Measurements from ENCODE around the gene NAALADL2.

Gene NAALADL2

GRCh38 chr3:175535351-175535750 is 676.2 kb downstream of the NAALADL2 start:
- H3K4me3 ChIP-seq (replicated peaks; ENCODE audit: low read depth, low read length): no peak overlapping the region
- DNase-seq (ENCODE audit: low read depth): no peak
- no peak for TF ChIP-seq CTCF (IDR thresholded peaks at IDR 0.05; ENCODE audit: low read length, missing control alignments)

DNA sequence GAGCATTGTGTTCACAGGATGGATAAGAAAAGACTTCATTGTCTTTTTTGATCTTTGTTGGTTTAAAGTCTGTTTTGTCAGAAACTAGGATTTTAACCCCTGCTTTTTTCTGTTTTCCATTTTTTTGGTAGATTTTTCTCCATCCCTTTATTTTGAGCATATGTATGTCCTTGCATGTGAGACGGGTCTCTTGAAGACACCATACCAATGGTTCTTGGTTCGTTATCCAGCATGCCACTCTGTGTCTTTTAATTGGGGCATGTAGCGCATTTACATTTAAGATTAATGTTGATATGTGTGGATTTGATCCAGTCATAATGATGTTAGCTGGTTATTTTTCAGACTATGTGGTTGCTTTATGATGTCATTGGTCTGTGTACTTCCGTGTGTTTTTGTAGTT is 687.0 kb downstream of the NAALADL2 start:
- H3K4me3 ChIP-seq (replicated peaks; ENCODE audit: low read depth, low read length): no peak overlapping the region
- TF ChIP-seq CTCF (IDR thresholded peaks at IDR 0.05; ENCODE audit: low read length, missing control alignments): no peak
- no peak for DNase-seq (ENCODE audit: low read depth)

DNA sequence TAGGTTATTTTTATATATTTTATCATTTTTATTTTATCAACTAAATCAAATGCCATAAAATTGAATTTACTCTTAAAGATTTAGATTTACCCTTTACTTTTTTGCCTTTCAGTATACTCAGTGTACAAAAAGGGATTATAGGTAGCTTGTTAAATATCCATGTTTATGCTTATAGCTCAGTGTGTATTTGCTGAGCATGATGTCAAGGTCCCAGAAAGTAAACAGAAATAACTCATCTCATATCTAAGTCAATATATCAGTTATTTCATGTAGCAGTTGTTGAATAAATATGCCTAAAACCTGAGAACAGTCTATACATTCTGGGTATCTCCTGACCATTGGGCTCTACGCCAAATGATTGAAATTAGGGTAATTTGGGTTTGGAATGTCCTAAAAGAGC is 693.8 kb downstream of the NAALADL2 start:
- no peak overlapping the region for H3K4me3 ChIP-seq (replicated peaks; ENCODE audit: low read depth, low read length)
- no peak for TF ChIP-seq CTCF (IDR thresholded peaks at IDR 0.05; ENCODE audit: low read length, missing control alignments)
- no peak for DNase-seq (ENCODE audit: low read depth)

DNA sequence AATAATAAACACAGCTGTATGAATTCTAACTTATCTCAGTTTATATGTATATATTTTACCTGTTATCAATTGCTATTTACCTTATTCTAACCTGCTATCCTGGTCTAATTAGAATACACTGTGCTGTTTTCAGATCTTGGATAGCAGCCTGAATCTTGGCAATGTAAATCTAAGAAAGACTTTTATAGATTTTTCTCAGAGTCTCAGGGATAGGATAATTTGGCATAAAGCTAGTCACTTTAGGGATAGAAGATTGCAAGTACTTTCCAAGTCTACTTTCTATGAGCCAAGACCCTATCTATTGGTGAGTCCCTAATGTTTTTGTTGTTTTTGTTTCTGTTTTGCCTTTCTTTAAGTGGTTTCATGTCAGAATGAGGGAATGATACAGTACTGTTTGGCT is 695.7 kb downstream of the NAALADL2 start:
- DNase-seq (ENCODE audit: low read depth): no peak
- H3K4me3 ChIP-seq (replicated peaks; ENCODE audit: low read depth, low read length): no peak overlapping the region
- TF ChIP-seq CTCF (IDR thresholded peaks at IDR 0.05; ENCODE audit: low read length, missing control alignments): no peak

DNA sequence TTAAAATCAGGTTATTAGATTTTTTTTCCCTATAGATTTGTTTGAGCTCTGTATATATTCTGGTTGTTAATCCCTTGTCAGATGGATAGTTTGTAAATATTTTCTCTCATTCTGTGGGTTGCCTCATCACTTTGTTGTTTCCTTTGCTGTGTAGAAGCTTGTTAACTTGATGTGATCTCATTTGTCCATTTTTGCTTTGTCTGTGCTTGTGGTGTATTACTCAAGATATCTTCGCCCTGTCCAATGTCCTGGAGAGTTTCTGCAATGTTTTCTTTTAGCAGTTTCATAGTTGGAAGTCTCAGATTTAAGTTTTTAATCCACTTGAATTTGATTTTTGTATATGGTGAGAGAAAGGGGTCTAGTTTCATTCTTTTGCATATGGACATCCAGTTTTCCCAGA is 699.1 kb downstream of the NAALADL2 start:
- no peak for TF ChIP-seq CTCF (IDR thresholded peaks at IDR 0.05; ENCODE audit: low read length, missing control alignments)
- no peak for DNase-seq (ENCODE audit: low read depth)
- no peak overlapping the region for H3K4me3 ChIP-seq (replicated peaks; ENCODE audit: low read depth, low read length)

GRCh38 chr3:175564363-175564762 is 705.2 kb downstream of the NAALADL2 start:
- no peak overlapping the region for H3K4me3 ChIP-seq (replicated peaks; ENCODE audit: low read depth, low read length)
- peak; percentile 1 for DNase-seq (ENCODE audit: low read depth)
- TF ChIP-seq CTCF (IDR thresholded peaks at IDR 0.05; ENCODE audit: low read length, missing control alignments): no peak

DNA sequence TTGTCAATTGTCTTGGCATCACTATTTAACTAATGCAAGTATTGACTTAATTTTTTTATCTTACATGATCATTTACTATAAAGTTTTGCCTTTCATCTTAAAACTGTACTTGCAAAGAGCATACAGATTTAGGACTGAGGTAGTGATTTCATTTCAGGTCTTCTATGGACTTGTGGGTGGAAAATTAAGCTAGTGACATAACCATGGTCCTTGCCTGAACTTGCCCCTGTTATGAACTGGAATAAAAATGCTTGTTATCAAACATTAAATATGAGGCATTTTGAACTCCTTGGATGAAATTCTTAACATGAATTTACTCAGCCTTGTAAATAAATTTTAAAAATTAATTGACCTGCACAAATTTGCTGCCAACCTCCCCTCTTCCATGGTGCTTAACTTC is 712.0 kb downstream of the NAALADL2 start:
- no peak for DNase-seq (ENCODE audit: low read depth)
- no peak for TF ChIP-seq CTCF (IDR thresholded peaks at IDR 0.05; ENCODE audit: low read length, missing control alignments)
- no peak overlapping the region for H3K4me3 ChIP-seq (replicated peaks; ENCODE audit: low read depth, low read length)
